Activated T-cell treated with anti-CD3 and anti-CD28 coated beads, Interleukin-2, amount 50 U/mL, for 72 hours (primary cell): ENCODE results near the gene ANKH. TPM values are rescaled to one million over a fixed set of nuclear protein-coding genes. Genes with fewer than 3 reads are reported as not detected.
"Not testable (repeated sequence)": the region's sequence is repeated elsewhere in the genome, so short reads cannot be mapped to it uniquely, and the experiment has no call there.

Experiments used
- ATAC-seq, 2 donors: fragments of 150-1000 bp; cut with Tn5 transposase; replicated peaks in 1 of 2; 2 replicates each; pipeline ENCODE4 v1.10.0; 2021; ENCODE audit warnings: moderate library complexity in 2 of 2, mild to moderate bottlenecking in 1 of 2
- DNase-seq, 2 donors: peaks; one replicate each; pipeline ENCODE4 v3.0.0; 2021 to 2022; ENCODE audit warnings: mixed read lengths in 1 of 2
- H3K27ac Mint-ChIP-seq: one replicate; pipeline ENCODE4 v1.8.0; 2022; ENCODE audit warnings: mild to moderate bottlenecking, moderate library complexity, mixed read lengths
- H3K27me3 Mint-ChIP-seq: one replicate; pipeline ENCODE4 v1.8.0; 2022; ENCODE audit warnings: low read depth, mixed read lengths
- H3K36me3 Mint-ChIP-seq, 2 donors: one replicate each; pipeline ENCODE4 v1.8.0; 2022; ENCODE audit warnings: mixed read lengths in 2 of 2, mild to moderate bottlenecking in 1 of 2; ENCODE audit not compliant: insufficient read depth in 2 of 2
- H3K4me1 Mint-ChIP-seq: one replicate; pipeline ENCODE4 v1.8.0; 2022; ENCODE audit warnings: low read depth, mixed read lengths
- H3K4me3 Mint-ChIP-seq, 2 donors: one replicate each; pipeline ENCODE4 v1.8.0; 2022; ENCODE audit warnings: mild to moderate bottlenecking in 2 of 2, mixed read lengths in 2 of 2, moderate library complexity in 2 of 2
- H3K9me3 Mint-ChIP-seq, 2 donors: one replicate each; pipeline ENCODE4 v1.8.0; 2022; ENCODE audit warnings: mixed read lengths in 2 of 2
- total RNA-seq, 2 donors: library from RNA; stranded (reverse); gene quantifications; one replicate each; pipeline ENCODE4 v1.2.3, GENCODE V29; 2022

ANKH gene
- total RNA-seq, 2 donors from 2014 or later = 86.3 to 103 TPM

DNA sequence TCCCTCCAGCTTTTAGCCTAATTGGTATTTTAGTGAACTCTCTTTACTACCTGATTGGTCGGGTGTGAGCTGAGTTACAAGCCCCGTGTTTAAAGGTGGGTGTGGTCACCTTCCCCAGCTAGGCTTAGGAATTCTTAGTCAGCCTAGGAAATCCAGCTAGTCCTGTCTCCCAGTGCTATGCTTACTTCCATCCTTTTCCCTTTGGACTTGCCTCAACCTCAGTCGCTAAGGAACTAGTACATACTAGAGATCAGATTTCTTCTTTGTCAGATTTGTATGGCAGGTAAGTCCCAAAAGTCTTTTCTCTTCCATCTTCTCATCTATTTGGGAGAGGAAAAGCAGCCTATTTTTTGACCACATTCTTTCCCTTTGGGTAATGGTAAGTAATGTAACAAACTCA lies 22.6 kb downstream of the ANKH start:
- ATAC-seq, H3K4me3 Mint-ChIP-seq, H3K36me3 Mint-ChIP-seq, H3K4me1 Mint-ChIP-seq, H3K27ac Mint-ChIP-seq, H3K27me3 Mint-ChIP-seq, DNase-seq, H3K9me3 Mint-ChIP-seq: not testable (repeated sequence)

DNA sequence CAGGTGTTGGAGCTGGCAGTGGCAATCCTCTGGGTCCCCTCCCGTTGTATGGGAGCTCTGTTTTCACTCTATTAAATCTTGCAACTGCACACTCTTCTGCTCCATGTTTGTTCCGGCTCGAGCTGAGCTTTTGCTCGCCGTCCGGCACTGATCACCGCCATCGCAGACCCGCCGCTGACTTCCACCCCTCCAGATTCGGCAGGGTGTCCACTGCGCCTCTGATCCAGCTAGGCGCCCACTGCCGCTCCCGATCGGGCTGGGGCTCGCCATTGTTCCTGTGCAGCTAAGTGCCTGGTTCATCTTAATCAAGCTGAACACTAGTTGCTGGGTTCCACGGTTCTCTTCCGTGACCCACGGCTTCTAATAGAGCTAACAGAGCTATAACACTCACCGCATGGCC lies 23.2 kb downstream of the ANKH start:
- H3K36me3 Mint-ChIP-seq = no peaks in the 10 kb centered on the region
- H3K4me1 Mint-ChIP-seq = no peaks in the 10 kb centered on the region
- no peak overlapping the region for H3K27ac Mint-ChIP-seq
- no peak for ATAC-seq
- no peak overlapping the region for H3K4me3 Mint-ChIP-seq
- H3K9me3 Mint-ChIP-seq = no peaks in the 10 kb centered on the region
- DNase-seq = no peak
- no peaks in the 10 kb centered on the region for H3K27me3 Mint-ChIP-seq

DNA sequence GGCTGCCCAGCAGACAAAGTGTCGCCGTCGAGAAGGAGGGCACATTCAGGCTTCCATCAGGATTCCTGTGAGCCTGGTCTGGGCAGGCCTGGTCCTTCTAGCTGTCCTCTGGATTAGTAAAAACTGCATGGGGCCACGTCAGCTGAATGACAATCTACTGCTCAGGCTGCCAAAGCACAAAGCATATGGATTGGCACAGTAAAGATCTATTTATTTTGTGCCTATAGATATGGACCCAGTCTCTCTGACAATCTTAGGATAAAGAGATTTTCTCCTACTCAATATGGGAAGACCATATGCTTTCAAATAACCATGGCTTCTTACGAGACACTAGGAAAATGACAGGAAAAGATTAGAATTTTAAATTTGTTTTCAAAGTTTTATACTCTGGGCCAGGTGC lies 24.1 kb downstream of the ANKH start:
- Mint-ChIP-seq H3K4me3 (no peak overlapping the region), H3K27me3 (no peaks in the 10 kb centered on the region), H3K36me3 (no peaks in the 10 kb centered on the region), H3K9me3 (no peaks in the 10 kb centered on the region), H3K27ac (no peak overlapping the region), H3K4me1 (no peaks in the 10 kb centered on the region)
- no peak for ATAC-seq
- DNase-seq = no peak

DNA sequence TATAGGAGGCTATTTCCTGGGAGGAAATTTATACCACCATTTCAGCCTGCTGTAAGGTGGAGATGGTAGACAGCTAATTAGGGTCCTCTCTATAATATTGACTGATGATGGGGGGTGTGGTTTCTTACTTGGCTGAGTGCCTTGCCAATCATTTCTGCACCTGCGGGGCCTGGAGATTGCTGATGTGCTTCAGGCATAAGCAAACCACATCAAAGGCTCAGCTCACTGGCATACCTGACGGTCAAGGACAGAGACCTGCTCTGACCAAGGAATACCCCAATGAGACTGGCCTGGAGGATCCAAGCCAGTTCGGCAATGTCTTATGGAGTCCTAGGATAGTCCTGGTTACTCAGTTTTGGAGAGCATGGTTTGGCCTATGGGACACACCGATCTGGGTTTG lies 29.5 kb downstream of the ANKH start:
- no peak for DNase-seq
- ATAC-seq = no peak
- no peaks in the 10 kb centered on the region for H3K27me3 Mint-ChIP-seq
- H3K4me3 Mint-ChIP-seq = no peak overlapping the region
- peaks cover 0 to 7% of the 10 kb centered on the region in 2 donors for H3K36me3 Mint-ChIP-seq
- peaks cover 12% of the 10 kb centered on the region for H3K4me1 Mint-ChIP-seq
- H3K27ac Mint-ChIP-seq = no peak overlapping the region
- no peaks in the 10 kb centered on the region for H3K9me3 Mint-ChIP-seq

DNA sequence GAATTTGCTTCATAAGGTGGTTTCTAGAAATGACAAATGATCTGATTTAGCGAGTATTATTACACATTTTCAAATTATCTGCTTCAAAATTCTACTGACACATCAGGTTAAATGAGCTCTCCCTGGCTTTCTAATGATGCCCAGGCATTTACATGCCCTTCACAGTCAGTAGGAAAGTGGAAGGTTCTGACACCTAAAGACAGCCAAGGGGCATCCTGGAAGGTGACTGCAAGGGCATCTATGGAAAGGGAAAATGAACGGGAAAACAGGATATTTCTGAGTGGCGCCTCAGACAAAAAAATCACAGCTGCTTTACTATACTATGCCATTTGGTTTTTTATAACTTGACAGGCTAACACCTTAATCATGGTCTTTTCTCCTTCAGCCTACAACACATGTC lies 31.0 kb downstream of the ANKH start:
- no peak for ATAC-seq
- Mint-ChIP-seq H3K27me3 (no peaks in the 10 kb centered on the region), H3K36me3 (peaks cover 0 to 8% of the 10 kb centered on the region in 2 donors), H3K4me1 (peaks cover 12% of the 10 kb centered on the region), H3K27ac (no peak overlapping the region), H3K9me3 (no peaks in the 10 kb centered on the region), H3K4me3 (no peak overlapping the region)
- no peak for DNase-seq

DNA sequence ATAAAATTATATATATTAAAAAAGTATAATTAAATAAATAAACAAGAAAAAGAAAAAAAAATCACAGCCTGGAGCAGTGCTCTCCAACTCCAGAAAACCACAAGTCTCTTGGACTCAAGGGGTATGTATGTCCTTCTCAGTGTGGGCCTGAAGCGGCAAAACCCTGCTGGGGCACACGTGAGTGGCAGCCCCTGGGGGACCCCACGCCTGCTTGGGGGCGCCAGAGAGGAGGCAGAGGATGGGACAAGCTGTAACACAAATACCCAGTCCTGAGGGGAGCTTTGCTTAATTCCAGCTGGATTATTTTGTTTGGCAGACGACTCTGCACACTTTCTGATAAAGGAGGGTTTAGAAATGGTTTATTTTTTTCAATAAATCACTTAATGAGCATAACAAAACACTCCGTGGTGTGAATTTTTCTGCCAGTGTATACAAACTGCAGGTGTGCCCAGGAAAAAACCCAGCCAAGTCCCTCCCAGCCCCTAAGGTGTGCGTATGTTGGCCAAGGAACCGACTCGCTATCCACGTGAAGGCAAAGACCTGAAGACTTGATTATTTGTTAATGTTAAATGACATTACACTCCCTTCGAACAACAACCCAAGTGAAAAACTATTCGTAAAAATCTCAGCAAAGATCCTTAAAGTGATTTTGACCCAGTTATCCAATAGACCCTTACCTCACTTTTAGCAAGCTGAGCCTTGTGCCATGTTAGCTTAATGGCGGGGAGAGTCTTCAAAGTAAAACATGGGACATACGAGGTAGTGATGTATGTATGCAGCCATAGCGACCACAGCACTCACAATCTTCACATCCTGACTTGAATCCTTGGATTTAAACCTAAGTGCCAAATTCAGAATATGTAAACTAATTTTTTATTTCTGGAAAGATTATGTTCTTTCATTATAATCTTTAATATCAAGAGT lies 32.9 kb downstream of the ANKH start:
- Mint-ChIP-seq H3K36me3 (peaks cover 0 to 8% of the 10 kb centered on the region in 2 donors), H3K4me1 (peaks cover 15% of the 10 kb centered on the region), H3K27me3 (no peaks in the 10 kb centered on the region), H3K4me3 (no peak overlapping the region), H3K27ac (no peak overlapping the region), H3K9me3 (no peaks in the 10 kb centered on the region)
- DNase-seq (no peak), ATAC-seq (no peak)

DNA sequence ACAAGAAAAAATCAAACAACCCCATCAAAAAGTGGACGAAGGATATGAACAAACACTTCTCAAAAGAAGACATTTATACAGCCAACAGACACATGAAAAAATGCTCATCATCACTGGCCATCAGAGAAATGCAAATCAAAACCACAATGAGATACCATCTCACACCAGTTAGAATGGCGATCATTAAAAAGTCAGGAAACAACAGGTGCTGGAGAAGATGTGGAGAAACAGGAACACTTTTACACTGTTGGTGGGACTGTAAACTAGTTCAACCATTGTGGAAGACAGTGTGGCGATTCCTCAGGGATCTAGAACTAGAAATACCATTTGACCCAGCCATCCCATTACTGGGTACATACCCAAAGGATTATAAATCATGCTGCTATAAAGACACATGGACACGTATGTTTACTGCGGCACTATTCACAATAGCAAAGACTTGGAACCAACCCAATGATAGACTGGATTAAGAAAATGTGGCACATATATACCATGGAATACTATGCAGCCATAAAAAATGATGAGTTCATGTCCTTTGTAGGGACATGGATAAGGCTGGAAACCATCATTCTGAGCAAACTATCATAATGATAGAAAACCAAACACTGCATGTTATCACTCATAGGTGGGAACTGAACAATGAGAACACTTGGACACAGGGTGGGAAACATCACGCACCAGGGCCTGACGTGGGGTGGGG lies 34.0 kb downstream of the ANKH start:
- H3K9me3 Mint-ChIP-seq, H3K27me3 Mint-ChIP-seq, H3K4me3 Mint-ChIP-seq, H3K27ac Mint-ChIP-seq, H3K36me3 Mint-ChIP-seq, ATAC-seq, DNase-seq: not testable (repeated sequence)
- H3K4me1 Mint-ChIP-seq = peaks cover 24% of the 10 kb centered on the region

DNA sequence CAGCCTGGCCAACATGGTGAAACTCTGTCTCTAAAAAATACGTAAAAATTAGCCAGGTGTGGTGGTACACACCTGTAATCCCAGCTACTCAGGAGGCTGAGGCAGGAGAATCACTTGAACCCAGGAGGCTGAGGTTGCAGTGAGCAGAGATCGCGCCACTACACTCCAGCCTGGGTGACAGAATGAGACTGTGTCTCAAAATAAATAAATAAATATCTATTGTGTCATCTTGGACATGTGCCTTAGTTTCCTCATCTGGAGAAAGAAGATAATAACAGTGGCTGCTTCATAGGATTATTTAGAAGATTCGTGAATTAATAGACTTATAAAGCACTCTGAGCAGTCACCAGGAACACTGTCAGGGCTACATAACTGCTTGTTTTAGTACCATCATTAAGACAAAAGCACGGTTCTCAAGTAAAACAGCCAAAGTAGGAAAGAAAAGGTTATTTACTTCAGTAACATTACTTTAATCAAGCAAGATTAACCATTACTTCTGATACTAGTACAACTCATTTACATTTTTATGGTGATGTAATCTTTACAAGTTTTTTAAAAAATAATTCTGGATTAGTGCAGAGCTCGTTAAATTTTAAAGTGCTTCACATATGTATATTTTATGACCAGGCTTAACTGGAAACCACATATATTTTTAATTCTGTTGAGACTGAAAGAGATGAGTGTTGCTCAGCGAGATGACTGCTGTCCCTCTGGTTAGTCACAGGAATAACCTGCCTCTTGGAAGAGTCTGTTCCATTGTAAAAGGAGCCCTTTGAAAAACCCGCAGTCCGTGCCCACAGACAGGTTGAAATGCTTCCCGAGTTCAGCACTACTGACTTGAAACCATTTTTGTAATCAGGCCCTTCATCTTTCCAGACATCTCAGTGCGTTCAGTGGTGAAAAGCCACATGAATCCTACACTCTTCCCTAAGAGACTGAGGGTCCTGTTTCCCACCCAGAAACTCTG lies 36.7 kb downstream of the ANKH start:
- Mint-ChIP-seq H3K27me3 (no peaks in the 10 kb centered on the region), H3K27ac (no peak overlapping the region), H3K9me3 (no peaks in the 10 kb centered on the region), H3K4me1 (peaks cover 17% of the 10 kb centered on the region), H3K4me3 (no peak overlapping the region), H3K36me3 (peaks cover 2 to 5% of the 10 kb centered on the region in 2 donors)
- ATAC-seq = no peak
- no peak for DNase-seq

DNA sequence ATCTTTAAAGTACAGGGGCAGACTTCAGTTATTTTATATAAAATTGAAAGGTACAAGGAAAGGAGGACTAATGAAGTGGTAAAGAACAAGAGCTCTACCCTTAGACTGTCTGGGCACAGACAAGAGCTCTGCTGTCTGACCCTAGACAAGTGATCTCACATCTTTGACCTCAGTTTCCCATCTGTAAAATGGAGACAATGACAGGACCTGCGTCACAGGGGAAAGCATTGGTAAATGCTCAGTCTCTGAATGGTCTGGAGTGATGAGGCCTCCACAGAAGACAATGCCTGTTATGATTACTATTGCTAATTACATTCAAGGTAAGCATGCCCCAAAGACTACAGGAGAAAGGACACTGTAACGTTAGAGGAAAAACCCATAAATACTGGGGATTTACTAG lies 37.5 kb downstream of the ANKH start:
- Mint-ChIP-seq H3K36me3 (peaks cover 2 to 5% of the 10 kb centered on the region in 2 donors), H3K27me3 (no peaks in the 10 kb centered on the region), H3K27ac (no peak overlapping the region), H3K9me3 (no peaks in the 10 kb centered on the region), H3K4me3 (no peak overlapping the region), H3K4me1 (peaks cover 20% of the 10 kb centered on the region)
- DNase-seq = no peak
- ATAC-seq = no peak

DNA sequence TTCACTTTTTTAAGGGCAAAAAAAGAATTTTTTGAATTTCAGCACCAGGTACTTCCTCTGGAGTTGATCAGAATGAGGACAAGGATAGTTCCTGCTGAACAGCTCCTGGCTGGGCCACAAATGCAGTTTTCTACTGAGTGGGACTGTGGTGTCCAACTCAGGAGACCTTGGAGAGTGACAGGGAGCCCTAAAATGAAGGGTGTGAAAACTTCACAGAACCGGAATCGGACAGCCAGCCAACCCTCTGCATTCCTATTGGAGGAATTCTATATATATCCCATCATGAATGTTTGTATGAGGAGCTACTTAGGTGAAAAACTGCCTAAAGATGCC lies 40.6 kb downstream of the ANKH start:
- no peak overlapping the region for H3K27ac Mint-ChIP-seq
- H3K4me1 Mint-ChIP-seq = peaks cover 33% of the 10 kb centered on the region
- H3K9me3 Mint-ChIP-seq = no peaks in the 10 kb centered on the region
- H3K27me3 Mint-ChIP-seq = no peaks in the 10 kb centered on the region
- peaks cover 0 to 2% of the 10 kb centered on the region in 2 donors for H3K36me3 Mint-ChIP-seq
- no peak for ATAC-seq
- DNase-seq = no peak
- no peak overlapping the region for H3K4me3 Mint-ChIP-seq

DNA sequence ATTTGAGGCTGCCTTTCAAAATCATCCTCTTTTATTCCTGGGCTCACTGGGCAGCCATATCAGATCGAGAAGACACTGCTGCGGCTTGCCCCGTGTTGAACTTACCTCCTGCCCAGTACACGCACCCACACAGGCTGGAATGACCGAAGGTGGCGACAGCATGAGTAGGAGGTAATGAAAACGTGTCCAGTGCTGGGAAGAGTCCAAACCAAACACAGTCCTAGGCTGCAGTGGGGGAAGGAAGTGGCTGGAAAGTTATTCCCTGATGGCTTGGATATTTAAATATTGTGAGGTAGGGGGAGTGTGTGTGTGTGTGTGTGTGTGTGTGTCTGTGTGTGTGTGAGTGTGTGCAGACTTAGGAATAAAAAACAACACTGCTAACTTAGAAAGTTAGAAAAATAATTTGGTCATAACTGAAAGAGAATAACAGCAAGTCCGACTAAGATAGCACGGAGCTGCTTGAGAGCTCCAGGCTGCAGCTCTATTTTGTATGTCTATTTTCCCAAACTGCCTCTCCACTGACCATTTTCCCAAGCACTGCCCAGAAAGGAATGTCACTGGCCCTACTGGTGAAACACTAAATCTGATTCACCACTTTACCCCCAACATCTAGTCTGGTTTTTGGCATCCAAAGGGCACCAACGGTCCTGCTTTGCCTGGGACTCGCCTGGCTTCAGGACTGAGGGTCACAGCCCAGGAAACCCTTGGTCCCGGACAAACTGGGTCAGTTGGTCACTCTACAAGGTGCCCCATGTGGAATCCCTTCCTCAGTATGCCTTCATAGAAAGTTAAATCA lies 41.2 kb downstream of the ANKH start:
- Mint-ChIP-seq H3K4me3 (no peak overlapping the region), H3K4me1 (peaks cover 34% of the 10 kb centered on the region), H3K27me3 (no peaks in the 10 kb centered on the region), H3K36me3 (peaks cover 0 to 2% of the 10 kb centered on the region in 2 donors), H3K27ac (peak overlapping the region; percentile 23), H3K9me3 (no peaks in the 10 kb centered on the region)
- no peak for ATAC-seq
- DNase-seq = no peak

DNA sequence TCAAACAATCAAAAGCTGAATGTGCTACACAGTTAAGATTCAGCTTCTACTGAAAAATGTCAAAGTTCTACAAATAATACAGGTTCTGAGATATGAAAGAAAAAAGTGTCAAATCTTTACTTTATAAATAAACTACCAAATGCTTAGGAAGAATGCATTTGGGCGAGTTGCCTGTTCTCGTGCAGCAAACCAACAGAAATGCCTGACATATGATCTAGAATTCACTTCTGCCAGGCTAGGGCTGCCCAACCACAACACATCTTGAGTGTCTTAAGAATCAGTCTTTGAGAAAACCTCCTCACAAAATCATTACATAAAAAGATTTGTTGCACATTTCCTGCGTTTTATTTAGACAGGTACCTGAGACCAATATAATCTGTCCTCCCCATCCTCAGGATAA lies 42.2 kb downstream of the ANKH start:
- no peaks in the 10 kb centered on the region for H3K9me3 Mint-ChIP-seq
- no peaks in the 10 kb centered on the region for H3K27me3 Mint-ChIP-seq
- no peak overlapping the region for H3K4me3 Mint-ChIP-seq
- peaks cover 0 to 2% of the 10 kb centered on the region in 2 donors for H3K36me3 Mint-ChIP-seq
- DNase-seq = no peak
- peaks cover 43% of the 10 kb centered on the region for H3K4me1 Mint-ChIP-seq
- H3K27ac Mint-ChIP-seq = peak overlapping the region; percentile 23
- no peak for ATAC-seq
